SK-N-SH (cell line): ENCODE results near the gene NAPB. TPM values are rescaled to one million over a fixed set of nuclear protein-coding genes. Genes with fewer than 3 reads are reported as not detected.

Experiments
- CTCF ChIA-PET: fragments of 300-600, 350-600 bp; formaldehyde crosslinking; extraction: SDS; loops from one replicate; lab custom pipeline; 2021; lab: Yijun Ruan, JAX
- POLR2A ChIA-PET: fragments of 350-600 bp; sonication (Branson Sonifier 250); formaldehyde crosslinking; extraction: SDS; loops from one replicate; lab custom pipeline; 2020; ENCODE audit warnings: antibody characterized with exemption, inconsistent platforms; lab: Yijun Ruan, JAX
- DNase-seq: peaks from one replicate; pipeline ENCODE4 v3.0.0; 2012
- H2AFZ ChIP-seq: fragments of 200-600 bp; sonication (generic); 2 replicates; pipeline ENCODE4 v1.8.1; 2016; ENCODE audit warnings: antibody characterized with exemption, mild to moderate bottlenecking, low read depth
- H3F3A ChIP-seq: fragments of 200-600 bp; sonication (generic); replicated peaks from 2 replicates; pipeline ENCODE3; 2016; ENCODE audit warnings: antibody characterized with exemption, mild to moderate bottlenecking; ENCODE audit not compliant: insufficient read depth
- H3K27ac ChIP-seq, 2 experiments: fragments of 200-500 bp in 1 of 2; fragments of 200-600 bp in 1 of 2; sonication (Bioruptor generic) in 1 of 2; sonication (generic), shearing (Covaris generic) in 1 of 2; 2 replicates each; pipeline versions ENCODE4 v1.5.1 to v1.6.1; 2014 to 2016; ENCODE audit warnings: low read depth in 2 of 2, inconsistent platforms in 1 of 2, low read length in 1 of 2, mild to moderate bottlenecking in 1 of 2, mixed read lengths in 1 of 2
- H3K27me3 ChIP-seq: fragments of 200-600 bp; sonication (generic), shearing (Covaris generic); 2 replicates; pipeline ENCODE4 v1.6.1; 2016; ENCODE audit warnings: mixed run types; ENCODE audit not compliant: insufficient read depth
- H3K36me3 ChIP-seq, 2 experiments: fragments of 200-500 bp in 1 of 2; fragments of 200-600 bp in 1 of 2; sonication (Bioruptor generic) in 1 of 2; sonication (generic) in 1 of 2; replicated peaks in 1 of 2; 2 replicates each; pipeline versions ENCODE3 to v1.5.1; 2014 to 2016; ENCODE audit warnings: low read length in 1 of 2, mild to moderate bottlenecking in 1 of 2; ENCODE audit not compliant: insufficient read depth in 2 of 2, control insufficient read depth in 1 of 2
- H3K4me1 ChIP-seq, 2 experiments: fragments of 200-500 bp in 1 of 2; fragments of 200-600 bp in 1 of 2; sonication (Bioruptor generic) in 1 of 2; sonication (generic), shearing (Covaris generic) in 1 of 2; 2 replicates each; pipeline versions ENCODE4 v1.5.1 to v1.6.1; 2014 to 2016; ENCODE audit warnings: low read depth in 1 of 2, low read length in 1 of 2, mixed run types in 1 of 2; ENCODE audit not compliant: insufficient read depth in 2 of 2, control insufficient read depth in 1 of 2
- H3K4me2 ChIP-seq: fragments of 200-600 bp; sonication (generic), shearing (Covaris generic); 2 replicates; pipeline ENCODE4 v1.6.1; 2017; ENCODE audit warnings: mixed run types
- H3K4me3 ChIP-seq, 2 experiments: fragments of 200-500 bp in 1 of 2; fragments of 200-600 bp in 1 of 2; sonication (Bioruptor generic) in 1 of 2; sonication (generic), shearing (Covaris generic) in 1 of 2; 2 replicates each; pipeline versions ENCODE4 v1.5.1 to v1.8.1; 2014 to 2016; ENCODE audit warnings: low read depth in 2 of 2, inconsistent platforms in 1 of 2, low read length in 1 of 2, mild to moderate bottlenecking in 1 of 2, mixed read lengths in 1 of 2, moderate library complexity in 1 of 2
- H3K79me2 ChIP-seq: fragments of 200-600 bp; sonication (generic); 2 replicates; pipeline ENCODE4 v1.8.1; 2017; ENCODE audit warnings: mild to moderate bottlenecking; ENCODE audit not compliant: insufficient read depth
- H3K9ac ChIP-seq: fragments of 200-600 bp; sonication (generic); 2 replicates; pipeline ENCODE4 v1.6.1; 2017; ENCODE audit warnings: mixed run types
- H3K9me2 ChIP-seq: fragments of 200-600 bp; sonication (generic); 2 replicates; pipeline ENCODE4 v1.6.1; 2017; ENCODE audit warnings: mixed run types
- H3K9me3 ChIP-seq: fragments of 200-600 bp; sonication (generic); 2 replicates; pipeline ENCODE4 v1.6.1; 2017; ENCODE audit warnings: mixed run types, mild to moderate bottlenecking, moderate library complexity
- H4K20me1 ChIP-seq: fragments of 200-600 bp; sonication (generic); 2 replicates; pipeline ENCODE4 v1.6.1; 2017; ENCODE audit warnings: mild to moderate bottlenecking, mixed run types; ENCODE audit not compliant: insufficient read depth
- EP300 ChIP-seq, 2 experiments: IDR thresholded peaks; 2 replicates each; pipeline versions ENCODE4 v1.4.0 to v1.6.1; 2012; ENCODE audit warnings: borderline replicate concordance in 1 of 2, low read depth in 1 of 2, low read length in 1 of 2
- EZH2phosphoT487 ChIP-seq: fragments of 200-600 bp; sonication (generic); IDR thresholded peaks from 2 replicates; pipeline ENCODE4 v1.6.1; 2017; ENCODE audit warnings: low read depth, mixed run types, mild to moderate bottlenecking, antibody characterized with exemption, moderate library complexity, borderline replicate concordance
- FOXJ3 ChIP-seq: sonication (generic); formaldehyde crosslinking; IDR thresholded peaks from 2 replicates; pipeline ENCODE4 v1.5.1; 2020; ENCODE audit warnings: mild to moderate bottlenecking, missing genetic modification reagents
- FOXM1 ChIP-seq: IDR thresholded peaks from 2 replicates; pipeline ENCODE4 v1.4.0; 2012; ENCODE audit warnings: low read depth, mild to moderate bottlenecking
- GABPA ChIP-seq: IDR thresholded peaks from 2 replicates; pipeline ENCODE4 v1.4.0; 2012; ENCODE audit warnings: low read depth, mild to moderate bottlenecking
- MEF2A ChIP-seq: IDR thresholded peaks from 2 replicates; pipeline ENCODE4 v1.4.0; 2012; ENCODE audit warnings: low read depth, borderline replicate concordance
- NFIC ChIP-seq: IDR thresholded peaks from 2 replicates; pipeline ENCODE4 v1.4.0; 2012; ENCODE audit warnings: borderline replicate concordance
- NRF1 ChIP-seq: IDR thresholded peaks from 2 replicates; pipeline ENCODE4 v1.6.1; 2012; ENCODE audit warnings: low read depth, mild to moderate bottlenecking, low read length
- PBX3 ChIP-seq: IDR thresholded peaks from 2 replicates; pipeline ENCODE4; 2012
- POLR2AphosphoS5 ChIP-seq: IDR thresholded peaks from 2 replicates; pipeline ENCODE4 v1.6.1; 2012; ENCODE audit warnings: low read depth, low read length
- RCOR1 ChIP-seq: fragments of 150-350 bp; IDR thresholded peaks from 2 replicates; pipeline ENCODE4 v1.6.1; 2017; ENCODE audit warnings: antibody characterized with exemption, low read length
- REST ChIP-seq: IDR thresholded peaks from 2 replicates; pipeline ENCODE4 v1.6.1; 2012; ENCODE audit warnings: mild to moderate bottlenecking, low read depth, low read length, moderate library complexity
- RXRA ChIP-seq: IDR thresholded peaks from 2 replicates; pipeline ENCODE4 v1.4.0; 2012; ENCODE audit warnings: low read depth, mild to moderate bottlenecking, borderline replicate concordance
- SIN3A ChIP-seq: IDR thresholded peaks from 2 replicates; pipeline ENCODE4 v1.6.1; 2012; ENCODE audit warnings: low read depth, mild to moderate bottlenecking, low read length, moderate library complexity, borderline replicate concordance
- TAF1 ChIP-seq: IDR thresholded peaks from 2 replicates; pipeline ENCODE4 v1.6.1; 2012; ENCODE audit warnings: low read depth, mild to moderate bottlenecking, low read length, moderate library complexity, borderline replicate concordance
- TCF12 ChIP-seq: IDR thresholded peaks from 2 replicates; pipeline ENCODE4 v1.4.0; 2012
- TEAD4 ChIP-seq: IDR thresholded peaks from 2 replicates; pipeline ENCODE4 v1.4.0; 2012; ENCODE audit warnings: mild to moderate bottlenecking, borderline replicate concordance; ENCODE audit not compliant: insufficient read depth
- USF1 ChIP-seq: IDR thresholded peaks from 2 replicates; pipeline ENCODE4 v1.4.0; 2012; ENCODE audit warnings: low read depth, borderline replicate concordance
- USF2 ChIP-seq: fragments of 150-350 bp; IDR thresholded peaks from 2 replicates; pipeline ENCODE4 v1.6.1; 2017; ENCODE audit warnings: antibody characterized with exemption, low read length, low read depth, borderline replicate concordance
- YY1 ChIP-seq: IDR thresholded peaks from 2 replicates; pipeline ENCODE4 v1.4.0; 2012; ENCODE audit warnings: low read depth, mild to moderate bottlenecking
- WGBS: methylation state at CpG from one replicate; pipeline ENCODE4 v1.1.6; 2017; ENCODE audit warnings: low lambda C conversion rate; 5-methylcytosine and 5-hydroxymethylcytosine counted together
- polyA plus RNA-seq, 3 experiments: library from polyadenylated mRNA; depleted of rRNA; stranded (reverse); fragments of >200 nt; gene quantifications; 2 replicates each; pipeline ENCODE4 v1.2.3, GENCODE V29; 2012

NAPB gene
- polyA plus RNA-seq, 1 of the 3 experiments (the other 2 are of a cell fraction): 3.0 TPM

GRCh38 chr20:23326774-23327173 is 94.5 kb downstream of the NAPB start:
- H3K27ac ChIP-seq: no peak overlapping the region
- TF ChIP-seq TEAD4 (no peak), RXRA (no peak), FOXM1 (no peak), TCF12 (no peak), MEF2A (no peak), USF1 (no peak), FOXJ3 (CRISPR knock-in tag) (no peak), NRF1 (no peak), RCOR1 (no peak), EP300 (IDR thresholded peaks at IDR 0.05; ENCODE audit: borderline replicate concordance in 1 of 2, low read depth in 1 of 2, low read length in 1 of 2) (no peak), REST (no peak), PBX3 (no peak), YY1 (no peak), NFIC (no peak), POLR2AphosphoS5 (no peak), USF2 (no peak), EZH2phosphoT487 (no peak), GABPA (no peak), SIN3A (no peak), TAF1 (no peak)
- H3K4me3 ChIP-seq: no peak overlapping the region
- no peak overlapping the region for H3K9ac ChIP-seq
- H3K4me2 ChIP-seq: no peak overlapping the region
- DNase-seq: no peak
- H3K9me2 ChIP-seq: no peaks in the 10 kb centered on the region
- H3K9me3 ChIP-seq: no peaks in the 10 kb centered on the region
- ChIA-PET CTCF (interaction anchor here (0.8 kb wide), 1 partner anchor 14 kb away, joined by 3 read pairs; no protein-coding TSS in a partner anchor), POLR2A (no interaction called here)
- H3K4me1 ChIP-seq: no peaks in the 10 kb centered on the region
- H3K79me2 ChIP-seq: no peaks in the 10 kb centered on the region
- H2AFZ ChIP-seq: no peak overlapping the region
- no peaks in the 10 kb centered on the region for H3K36me3 ChIP-seq
- no peaks in the 10 kb centered on the region for H3F3A ChIP-seq
- H4K20me1 ChIP-seq: no peaks in the 10 kb centered on the region
- 23% methylated on average over 6 of the region's 8 CpGs for WGBS
- peaks cover 35% of the 10 kb centered on the region; the same call in 1 of the 2 replicates for H3K27me3 ChIP-seq
